ENCODE results near the gene CERKL.
A peak's percentile ranks its signal among the peaks of the same experiment; 100 is the strongest.

The CERKL gene

DNA sequence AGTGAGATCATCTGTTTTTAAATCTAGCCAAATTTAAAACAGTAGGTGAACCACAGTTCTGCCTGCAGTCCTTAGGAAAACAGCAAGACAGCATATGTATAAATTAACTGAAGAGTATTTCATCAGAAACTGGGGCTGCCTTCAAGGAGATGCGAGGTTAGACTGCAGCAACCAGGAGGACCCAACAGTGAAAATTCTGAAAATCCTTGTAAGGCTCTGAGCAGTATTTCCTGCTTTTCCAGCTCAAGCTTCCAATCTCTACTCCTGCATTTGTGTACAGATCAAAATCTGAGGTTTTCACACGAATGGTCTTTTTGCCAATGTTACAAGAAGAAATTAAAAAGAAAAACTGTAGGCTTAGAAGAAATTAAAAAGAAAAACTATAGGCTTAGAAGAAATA is 43.7 kb downstream of the CERKL start:
- TF ChIP-seq YY1 (IDR thresholded peaks at IDR 0.05; ENCODE audit: low read depth) (no peak), EGR1 (IDR thresholded peaks at IDR 0.05) (no peak), CREB1 (IDR thresholded peaks at IDR 0.05; ENCODE audit: low read depth) (no peak), EP300 (IDR thresholded peaks at IDR 0.05; ENCODE audit: borderline replicate concordance) (no peak), CEBPB (IDR thresholded peaks at IDR 0.05) (no peak), TAF1 (IDR thresholded peaks at IDR 0.05; ENCODE audit: low read depth) (no peak), ZBTB7A (IDR thresholded peaks at IDR 0.05; ENCODE audit: low read depth) (no peak)
- TF ChIP-seq, protein P1, sequence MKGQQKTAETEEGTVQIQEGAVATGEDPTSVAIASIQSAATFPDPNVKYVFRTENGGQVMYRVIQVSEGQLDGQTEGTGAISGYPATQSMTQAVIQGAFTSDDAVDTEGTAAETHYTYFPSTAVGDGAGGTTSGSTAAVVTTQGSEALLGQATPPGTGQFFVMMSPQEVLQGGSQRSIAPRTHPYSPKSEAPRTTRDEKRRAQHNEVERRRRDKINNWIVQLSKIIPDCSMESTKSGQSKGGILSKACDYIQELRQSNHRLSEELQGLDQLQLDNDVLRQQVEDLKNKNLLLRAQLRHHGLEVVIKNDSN (IDR thresholded peaks at IDR 0.05): no peak
- TF ChIP-seq, protein P2, sequence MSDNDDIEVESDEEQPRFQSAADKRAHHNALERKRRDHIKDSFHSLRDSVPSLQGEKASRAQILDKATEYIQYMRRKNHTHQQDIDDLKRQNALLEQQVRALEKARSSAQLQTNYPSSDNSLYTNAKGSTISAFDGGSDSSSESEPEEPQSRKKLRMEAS (IDR thresholded peaks at IDR 0.05): no peak

DNA sequence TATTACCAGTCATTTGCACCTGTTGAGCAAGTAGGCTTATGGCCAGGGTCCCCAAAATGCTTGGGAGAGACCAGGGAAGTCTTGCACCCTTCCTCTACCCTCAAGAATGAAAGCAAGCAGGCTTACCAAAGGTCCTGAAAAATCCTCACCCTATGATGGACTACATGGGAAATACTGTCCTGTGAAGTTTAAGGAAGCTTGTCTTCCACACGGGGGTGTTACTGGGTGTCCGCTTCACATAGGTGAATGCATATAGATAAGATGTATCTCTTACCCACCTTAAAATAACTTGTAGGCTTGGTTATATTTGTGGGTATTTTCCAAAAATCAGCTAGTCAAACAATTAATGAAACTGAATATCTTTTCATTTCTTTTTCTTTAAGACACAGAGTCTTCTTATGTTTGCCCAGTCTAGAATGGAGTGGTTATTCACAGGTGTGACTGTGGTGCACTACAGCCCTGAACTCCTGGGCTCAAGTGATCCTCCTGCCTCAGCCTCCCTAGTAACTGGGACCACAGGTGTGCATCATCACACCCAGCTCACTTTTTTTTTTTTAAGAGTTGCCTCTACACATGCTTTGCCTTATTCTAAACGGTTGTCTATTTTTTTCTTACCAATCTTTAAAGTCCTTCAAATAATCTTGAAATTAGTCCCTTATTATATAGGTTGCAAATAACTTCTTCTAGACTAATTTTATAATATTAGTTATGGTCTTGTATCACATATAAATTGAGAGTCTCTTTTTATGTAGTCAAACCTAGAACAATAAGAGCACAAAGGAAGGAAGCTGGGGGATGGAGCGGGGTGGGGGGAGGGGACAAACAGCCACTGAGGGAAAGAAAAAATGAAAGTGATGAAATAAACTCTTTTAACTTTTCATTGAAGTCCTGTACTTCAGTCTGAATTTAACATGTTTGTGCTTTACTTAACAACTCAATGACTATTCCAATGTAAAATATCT is 49.0 kb downstream of the CERKL start:
- TF ChIP-seq CREB1 (IDR thresholded peaks at IDR 0.05; ENCODE audit: low read depth) (no peak), CEBPB (IDR thresholded peaks at IDR 0.05) (no peak), TEAD4 (IDR thresholded peaks at IDR 0.05) (no peak), TAF1 (IDR thresholded peaks at IDR 0.05; ENCODE audit: low read depth) (no peak), RAD21 (IDR thresholded peaks at IDR 0.05; ENCODE audit: low read depth) (no peak), ZBTB7A (IDR thresholded peaks at IDR 0.05; ENCODE audit: low read depth) (no peak), TCF12 (IDR thresholded peaks at IDR 0.05; ENCODE audit: low read depth) (no peak), EGR1 (IDR thresholded peaks at IDR 0.05) (no peak), FOXM1 (IDR thresholded peaks at IDR 0.05; ENCODE audit: borderline replicate concordance, low read depth) (no peak), NFIC (IDR thresholded peaks at IDR 0.05) (no peak), EP300 (IDR thresholded peaks at IDR 0.05; ENCODE audit: borderline replicate concordance) (no peak)
- TF ChIP-seq, protein P2 (IDR thresholded peaks at IDR 0.05): no peak

DNA sequence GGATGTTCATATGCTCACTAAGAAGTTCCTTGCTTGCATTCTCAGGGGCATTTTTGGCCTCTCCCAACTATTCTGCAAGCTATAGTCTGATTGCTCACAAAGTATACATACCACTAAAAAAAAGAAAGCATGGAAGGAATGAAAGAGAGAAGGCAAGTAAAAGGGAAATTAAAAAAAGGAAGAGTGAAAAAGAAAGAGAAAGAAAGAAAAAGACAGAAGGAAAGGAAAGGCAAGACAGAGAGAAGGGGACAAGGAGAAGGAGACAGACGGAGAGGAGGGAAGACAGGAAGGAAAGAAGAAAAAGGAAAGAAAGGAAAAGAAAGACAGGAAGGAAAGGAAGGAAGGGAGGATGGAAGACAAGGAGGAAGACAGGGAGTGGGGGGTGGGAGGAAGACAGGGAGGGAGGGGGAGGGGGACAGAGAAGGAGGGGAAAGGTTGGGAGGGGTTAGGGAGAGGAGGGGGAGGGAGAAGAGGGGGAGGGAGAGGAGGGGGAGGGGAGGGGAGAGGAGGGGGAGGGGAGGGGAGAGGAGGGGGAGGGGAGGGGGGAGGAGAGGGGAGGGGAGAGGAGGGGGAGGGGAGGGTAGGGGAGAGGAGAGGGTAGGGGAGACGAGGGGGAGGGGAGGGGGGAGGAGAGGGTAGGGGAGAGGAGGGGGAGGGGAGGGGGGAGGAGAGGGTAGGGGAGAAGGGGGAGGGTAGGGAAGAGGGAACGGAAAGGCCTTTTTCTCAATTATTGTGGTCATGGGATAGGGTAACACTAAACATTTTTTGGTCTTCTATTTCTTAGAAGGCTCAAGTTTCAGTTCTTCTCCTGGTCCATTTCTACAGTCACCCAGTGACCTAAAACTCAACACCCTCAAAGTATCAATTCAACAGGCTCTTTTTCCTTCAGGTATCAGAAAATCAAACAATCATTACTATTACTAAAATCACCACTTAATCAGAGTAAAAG is 50.7 kb downstream of the CERKL start:
- TF ChIP-seq CEBPB (IDR thresholded peaks at IDR 0.05): no peak
- TF ChIP-seq CREB1 (IDR thresholded peaks at IDR 0.05; ENCODE audit: low read depth): no peak
- no peak for TF ChIP-seq EP300 (IDR thresholded peaks at IDR 0.05; ENCODE audit: borderline replicate concordance)
- no peak for TF ChIP-seq FOXM1 (IDR thresholded peaks at IDR 0.05; ENCODE audit: borderline replicate concordance, low read depth)
- no peak for TF ChIP-seq RAD21 (IDR thresholded peaks at IDR 0.05; ENCODE audit: low read depth)
- TF ChIP-seq EGR1 (IDR thresholded peaks at IDR 0.05): no peak
- TF ChIP-seq TAF1 (IDR thresholded peaks at IDR 0.05; ENCODE audit: low read depth): no peak
- TF ChIP-seq, protein P1 (IDR thresholded peaks at IDR 0.05): no peak
- TF ChIP-seq TCF12 (IDR thresholded peaks at IDR 0.05; ENCODE audit: low read depth): no peak
- TF ChIP-seq, protein P2 (IDR thresholded peaks at IDR 0.05): no peak
- no peak for TF ChIP-seq YY1 (IDR thresholded peaks at IDR 0.05; ENCODE audit: low read depth)
- no peak for TF ChIP-seq TEAD4 (IDR thresholded peaks at IDR 0.05)

DNA sequence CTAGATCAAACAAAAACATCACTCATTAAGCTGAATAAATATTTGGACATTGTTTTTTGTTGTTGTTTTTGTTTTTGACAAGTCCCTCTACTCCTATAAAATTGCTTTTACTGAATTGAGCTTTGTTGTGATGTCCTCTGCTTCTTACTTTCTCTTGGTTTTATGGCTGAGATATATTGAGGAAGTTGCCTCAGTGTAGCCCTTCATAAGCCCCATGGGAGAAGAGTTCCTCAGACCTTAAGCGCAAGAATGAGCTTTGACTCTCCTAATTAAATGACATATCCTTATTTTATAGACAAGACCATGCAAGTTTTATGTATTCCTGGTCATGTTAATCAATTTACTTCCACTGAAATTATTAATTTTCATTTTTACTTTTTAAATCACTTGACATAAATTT is 54.9 kb downstream of the CERKL start:
- no peak for TF ChIP-seq TAF1 (IDR thresholded peaks at IDR 0.05; ENCODE audit: low read depth)

DNA sequence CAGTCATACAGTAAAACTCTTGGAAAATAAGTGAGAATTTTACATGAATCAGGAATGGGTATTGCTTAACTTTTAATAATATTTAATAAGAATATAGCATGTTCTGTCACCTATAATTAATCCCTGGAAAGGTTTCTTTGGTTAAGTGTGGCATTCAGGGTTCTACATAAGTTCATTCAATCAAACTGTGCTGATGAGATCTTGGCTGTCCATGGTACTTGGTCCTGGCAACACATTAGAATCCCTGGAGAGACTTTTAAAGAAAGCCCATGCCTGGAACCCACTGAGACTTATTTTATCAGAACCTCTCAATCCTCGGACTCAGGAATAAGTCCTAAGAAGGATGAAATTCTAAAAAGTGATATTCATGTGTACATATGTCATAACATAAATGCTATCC is 60.3 kb downstream of the CERKL start:
- TF ChIP-seq, protein P3, sequence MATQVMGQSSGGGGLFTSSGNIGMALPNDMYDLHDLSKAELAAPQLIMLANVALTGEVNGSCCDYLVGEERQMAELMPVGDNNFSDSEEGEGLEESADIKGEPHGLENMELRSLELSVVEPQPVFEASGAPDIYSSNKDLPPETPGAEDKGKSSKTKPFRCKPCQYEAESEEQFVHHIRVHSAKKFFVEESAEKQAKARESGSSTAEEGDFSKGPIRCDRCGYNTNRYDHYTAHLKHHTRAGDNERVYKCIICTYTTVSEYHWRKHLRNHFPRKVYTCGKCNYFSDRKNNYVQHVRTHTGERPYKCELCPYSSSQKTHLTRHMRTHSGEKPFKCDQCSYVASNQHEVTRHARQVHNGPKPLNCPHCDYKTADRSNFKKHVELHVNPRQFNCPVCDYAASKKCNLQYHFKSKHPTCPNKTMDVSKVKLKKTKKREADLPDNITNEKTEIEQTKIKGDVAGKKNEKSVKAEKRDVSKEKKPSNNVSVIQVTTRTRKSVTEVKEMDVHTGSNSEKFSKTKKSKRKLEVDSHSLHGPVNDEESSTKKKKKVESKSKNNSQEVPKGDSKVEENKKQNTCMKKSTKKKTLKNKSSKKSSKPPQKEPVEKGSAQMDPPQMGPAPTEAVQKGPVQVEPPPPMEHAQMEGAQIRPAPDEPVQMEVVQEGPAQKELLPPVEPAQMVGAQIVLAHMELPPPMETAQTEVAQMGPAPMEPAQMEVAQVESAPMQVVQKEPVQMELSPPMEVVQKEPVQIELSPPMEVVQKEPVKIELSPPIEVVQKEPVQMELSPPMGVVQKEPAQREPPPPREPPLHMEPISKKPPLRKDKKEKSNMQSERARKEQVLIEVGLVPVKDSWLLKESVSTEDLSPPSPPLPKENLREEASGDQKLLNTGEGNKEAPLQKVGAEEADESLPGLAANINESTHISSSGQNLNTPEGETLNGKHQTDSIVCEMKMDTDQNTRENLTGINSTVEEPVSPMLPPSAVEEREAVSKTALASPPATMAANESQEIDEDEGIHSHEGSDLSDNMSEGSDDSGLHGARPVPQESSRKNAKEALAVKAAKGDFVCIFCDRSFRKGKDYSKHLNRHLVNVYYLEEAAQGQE (IDR thresholded peaks at IDR 0.05; ENCODE audit: low read depth): peak; percentile 62
- TF ChIP-seq TEAD4 (IDR thresholded peaks at IDR 0.05) (no peak), YY1 (IDR thresholded peaks at IDR 0.05; ENCODE audit: low read depth) (no peak), RAD21 (IDR thresholded peaks at IDR 0.05; ENCODE audit: low read depth) (no peak), ZBTB7A (IDR thresholded peaks at IDR 0.05; ENCODE audit: low read depth) (no peak), FOXM1 (IDR thresholded peaks at IDR 0.05; ENCODE audit: borderline replicate concordance, low read depth) (no peak), CEBPB (IDR thresholded peaks at IDR 0.05) (no peak)

DNA sequence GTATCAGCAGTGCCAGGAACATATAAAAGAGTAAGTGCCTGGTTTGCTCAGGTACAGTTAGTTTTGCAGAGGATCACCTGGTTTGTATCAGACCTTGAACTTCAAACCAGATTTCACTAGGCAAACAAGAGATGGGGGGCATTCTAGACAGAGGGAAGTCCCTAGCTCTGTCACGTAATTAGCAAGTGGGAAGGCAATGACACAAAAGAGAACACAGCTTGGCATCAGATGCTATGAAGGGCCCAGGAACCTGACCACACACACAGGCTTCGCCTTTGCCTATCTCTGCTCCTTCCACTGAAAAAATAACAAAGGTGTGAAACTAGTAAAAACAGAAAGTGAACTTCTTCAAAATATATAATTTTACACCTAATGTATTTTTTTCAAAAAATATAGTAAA is 62.6 kb downstream of the CERKL start:
- no peak for TF ChIP-seq ZBTB7A (IDR thresholded peaks at IDR 0.05; ENCODE audit: low read depth)
- no peak for TF ChIP-seq TEAD4 (IDR thresholded peaks at IDR 0.05)
- TF ChIP-seq EGR1 (IDR thresholded peaks at IDR 0.05): no peak
- TF ChIP-seq, protein P3 (IDR thresholded peaks at IDR 0.05; ENCODE audit: low read depth): no peak
- TF ChIP-seq YY1 (IDR thresholded peaks at IDR 0.05; ENCODE audit: low read depth): no peak
- no peak for TF ChIP-seq CREB1 (IDR thresholded peaks at IDR 0.05; ENCODE audit: low read depth)
- TF ChIP-seq FOXM1 (IDR thresholded peaks at IDR 0.05; ENCODE audit: borderline replicate concordance, low read depth): no peak
- TF ChIP-seq NFIC (IDR thresholded peaks at IDR 0.05): no peak
- TF ChIP-seq, protein P1 (IDR thresholded peaks at IDR 0.05): no peak
- no peak for TF ChIP-seq TCF12 (IDR thresholded peaks at IDR 0.05; ENCODE audit: low read depth)
- TF ChIP-seq CEBPB (IDR thresholded peaks at IDR 0.05): no peak
- TF ChIP-seq EP300 (IDR thresholded peaks at IDR 0.05; ENCODE audit: borderline replicate concordance): no peak
- no peak for TF ChIP-seq TAF1 (IDR thresholded peaks at IDR 0.05; ENCODE audit: low read depth)
- no peak for TF ChIP-seq RAD21 (IDR thresholded peaks at IDR 0.05; ENCODE audit: low read depth)
- TF ChIP-seq, protein P2 (IDR thresholded peaks at IDR 0.05): no peak
